ENCODE measurements around the gene OPCML.

DNA sequence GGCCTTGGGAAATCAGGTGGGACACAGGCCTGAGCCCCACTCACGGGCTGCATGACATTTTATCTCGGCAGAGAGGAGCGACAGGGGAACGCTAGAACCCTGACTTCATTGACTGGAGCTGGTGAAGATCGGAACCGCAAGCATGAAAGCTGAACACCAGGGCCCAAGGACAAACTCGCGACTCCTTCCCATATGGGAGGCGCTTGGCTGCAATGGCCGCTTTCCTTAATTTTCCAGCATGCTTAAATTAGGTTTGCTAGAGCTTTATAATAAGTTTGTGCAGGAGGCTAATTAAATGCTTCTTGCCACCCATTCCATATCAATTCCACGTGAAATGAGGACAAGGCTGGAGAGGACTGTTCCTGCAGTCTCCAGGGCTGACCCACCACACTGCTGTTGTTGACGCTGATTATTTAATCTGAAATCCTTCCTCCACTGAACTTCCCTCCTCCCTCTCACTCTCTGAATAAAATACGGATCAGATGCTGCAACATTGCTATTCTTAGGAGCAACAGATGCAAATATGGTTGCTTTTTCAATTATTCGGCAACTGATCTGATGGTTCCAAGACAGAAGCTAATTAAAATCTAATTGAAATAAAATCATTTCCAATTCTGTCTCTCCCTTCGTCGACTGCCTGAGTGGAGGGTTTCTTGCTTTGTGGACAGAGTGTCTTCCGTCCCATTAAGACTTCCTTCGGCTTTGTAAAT, 692.9 kb downstream of the OPCML start:
- TF ChIP-seq, protein P1, sequence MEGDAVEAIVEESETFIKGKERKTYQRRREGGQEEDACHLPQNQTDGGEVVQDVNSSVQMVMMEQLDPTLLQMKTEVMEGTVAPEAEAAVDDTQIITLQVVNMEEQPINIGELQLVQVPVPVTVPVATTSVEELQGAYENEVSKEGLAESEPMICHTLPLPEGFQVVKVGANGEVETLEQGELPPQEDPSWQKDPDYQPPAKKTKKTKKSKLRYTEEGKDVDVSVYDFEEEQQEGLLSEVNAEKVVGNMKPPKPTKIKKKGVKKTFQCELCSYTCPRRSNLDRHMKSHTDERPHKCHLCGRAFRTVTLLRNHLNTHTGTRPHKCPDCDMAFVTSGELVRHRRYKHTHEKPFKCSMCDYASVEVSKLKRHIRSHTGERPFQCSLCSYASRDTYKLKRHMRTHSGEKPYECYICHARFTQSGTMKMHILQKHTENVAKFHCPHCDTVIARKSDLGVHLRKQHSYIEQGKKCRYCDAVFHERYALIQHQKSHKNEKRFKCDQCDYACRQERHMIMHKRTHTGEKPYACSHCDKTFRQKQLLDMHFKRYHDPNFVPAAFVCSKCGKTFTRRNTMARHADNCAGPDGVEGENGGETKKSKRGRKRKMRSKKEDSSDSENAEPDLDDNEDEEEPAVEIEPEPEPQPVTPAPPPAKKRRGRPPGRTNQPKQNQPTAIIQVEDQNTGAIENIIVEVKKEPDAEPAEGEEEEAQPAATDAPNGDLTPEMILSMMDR (IDR thresholded peaks at IDR 0.05; ENCODE audit: low read length), result no peak
- no peak for TF ChIP-seq EZH2phosphoT487 (IDR thresholded peaks at IDR 0.05; ENCODE audit: low read length)
- no peak for TF ChIP-seq EZH2 (optimal IDR thresholded peaks at IDR 0.05; ENCODE audit: low read depth, low read length)
